ENCODE measurements around the gene DSCAM.

GRCh38 chr21:40242586-40243265 is 604.2 kb downstream of the DSCAM start:
- TF ChIP-seq CTCF (IDR thresholded peaks at IDR 0.05), result no peak
- no peak for TF ChIP-seq EZH2 (IDR thresholded peaks at IDR 0.05; ENCODE audit: borderline replicate concordance, insufficient read depth, low read depth, low read length, poor library complexity, severe bottlenecking)
